CD14-positive monocyte (primary cell): ENCODE results near the gene PTPN9. TPM values are rescaled to one million over a fixed set of nuclear protein-coding genes. Genes with fewer than 3 reads are reported as not detected.

Source experiments
- DNase-seq, 3 donors: peaks; one replicate each; pipeline ENCODE4 v3.0.0-alpha.2; 2011 to 2022
- H2AFZ ChIP-seq: 2 replicates; pipeline ENCODE4 v1.6.0; 2012; ENCODE audit warnings: mild to moderate bottlenecking, low read depth, low read length, inconsistent platforms; ENCODE audit not compliant: insufficient read depth, poor library complexity, severe bottlenecking
- H3K27ac ChIP-seq, 2 donors: 1 replicate in 1 of 2; 2 replicates in 1 of 2; pipeline ENCODE4 v1.5.1; 2012 to 2013; ENCODE audit warnings: low read length in 2 of 2, control low read depth in 1 of 2, inconsistent platforms in 1 of 2, low read depth in 1 of 2, mild to moderate bottlenecking in 1 of 2
- H3K27me3 ChIP-seq, 2 donors: one replicate each; pipeline versions ENCODE4 v1.6.0 to v1.6.1; 2011 to 2013; ENCODE audit warnings: low read length in 2 of 2; ENCODE audit not compliant: control insufficient read depth in 2 of 2, insufficient read depth in 2 of 2
- H3K36me3 ChIP-seq, 2 donors: replicated peaks in 1 of 2; 1 replicate in 1 of 2; 2 replicates in 1 of 2; pipeline versions ENCODE4 v1.5.1 to v1.6.1; 2012 to 2013; ENCODE audit warnings: low read length in 2 of 2, control low read depth in 1 of 2, inconsistent platforms in 1 of 2, mild to moderate bottlenecking in 1 of 2; ENCODE audit not compliant: insufficient read depth in 2 of 2, control insufficient read depth in 1 of 2
- H3K4me1 ChIP-seq, 2 donors: 1 replicate in 1 of 2; 2 replicates in 1 of 2; pipeline versions ENCODE4 v1.5.1 to v1.6.1; 2012 to 2013; ENCODE audit warnings: low read length in 2 of 2, control low read depth in 1 of 2, inconsistent platforms in 1 of 2, mild to moderate bottlenecking in 1 of 2, moderate library complexity in 1 of 2; ENCODE audit not compliant: insufficient read depth in 2 of 2, control insufficient read depth in 1 of 2
- H3K4me2 ChIP-seq: replicated peaks from 2 replicates; pipeline ENCODE3; 2012; ENCODE audit warnings: low read length, moderate library complexity, mild to moderate bottlenecking; ENCODE audit not compliant: poor library complexity, severe bottlenecking; ENCODE audit errors: extremely low read depth
- H3K4me3 ChIP-seq, 3 experiments: fragments of 200-600 bp in 1 of 3; sonication (generic) in 1 of 3; replicated peaks in 1 of 3; 1 replicate in 2 of 3; 2 replicates in 1 of 3; pipeline ENCODE4 v1.5.1; 2011 to 2013; ENCODE audit warnings: low read length in 3 of 3, mild to moderate bottlenecking in 3 of 3, control low read depth in 2 of 3, low read depth in 2 of 3, inconsistent platforms in 1 of 3, moderate library complexity in 1 of 3
- H3K79me2 ChIP-seq: 2 replicates; pipeline ENCODE4 v1.6.0; 2012; ENCODE audit warnings: mild to moderate bottlenecking, control low read depth, inconsistent platforms, low read length, moderate library complexity; ENCODE audit not compliant: insufficient read depth
- H3K9ac ChIP-seq: 2 replicates; pipeline ENCODE4 v1.6.0; 2017; ENCODE audit warnings: low read length, mild to moderate bottlenecking; ENCODE audit not compliant: insufficient read depth, poor library complexity, severe bottlenecking
- H3K9me3 ChIP-seq, 2 donors: replicated peaks in 1 of 2; 1 replicate in 1 of 2; 2 replicates in 1 of 2; pipeline versions ENCODE4 v1.5.1 to v1.6.1; 2012 to 2013; ENCODE audit warnings: low read length in 2 of 2, control low read depth in 1 of 2; ENCODE audit not compliant: control insufficient read depth in 1 of 2, insufficient read depth in 1 of 2
- H4K20me1 ChIP-seq: 2 replicates; pipeline ENCODE4 v1.6.0; 2012; ENCODE audit warnings: mild to moderate bottlenecking, low read length, control low read depth, moderate library complexity; ENCODE audit not compliant: insufficient read depth
- H3K27ac Mint-ChIP-seq, 7 donors: one replicate each; pipeline ENCODE4 v1.8.0; 2020; ENCODE audit warnings: mild to moderate bottlenecking in 7 of 7, mixed read lengths in 7 of 7, moderate library complexity in 6 of 7, inconsistent platforms in 2 of 7
- H3K27me3 Mint-ChIP-seq, 3 donors: one replicate each; pipeline ENCODE4 v1.8.0; 2021 to 2022; ENCODE audit warnings: low read depth in 3 of 3, mild to moderate bottlenecking in 3 of 3, mixed read lengths in 3 of 3, moderate library complexity in 3 of 3, inconsistent platforms in 1 of 3
- H3K36me3 Mint-ChIP-seq, 2 donors: one replicate each; pipeline ENCODE4 v1.8.0; 2020; ENCODE audit warnings: mixed read lengths in 2 of 2, inconsistent platforms in 1 of 2, mild to moderate bottlenecking in 1 of 2
- H3K4me1 Mint-ChIP-seq: one replicate; pipeline ENCODE4 v1.8.0; 2020; ENCODE audit warnings: mild to moderate bottlenecking, mixed read lengths
- H3K4me3 Mint-ChIP-seq, 2 donors: one replicate each; pipeline ENCODE4 v1.8.0; 2020; ENCODE audit warnings: mild to moderate bottlenecking in 2 of 2, mixed read lengths in 2 of 2, moderate library complexity in 1 of 2
- H3K9me3 Mint-ChIP-seq, 7 donors: one replicate each; pipeline ENCODE4 v1.8.0; 2020 to 2022; ENCODE audit warnings: mixed read lengths in 7 of 7, mild to moderate bottlenecking in 6 of 7, moderate library complexity in 6 of 7, inconsistent platforms in 2 of 7
- CTCF ChIP-seq: fragments of 200-600 bp; IDR thresholded peaks from one replicate; pipeline ENCODE4 v1.8.0; 2022; ENCODE audit warnings: antibody characterized with exemption, mild to moderate bottlenecking
- WGBS: methylation state at CpG from one replicate; pipeline ENCODE4 v1.1.5; 2013; ENCODE audit warnings: missing lambda C conversion rate; ENCODE audit not compliant: insufficient coverage; 5-methylcytosine and 5-hydroxymethylcytosine counted together
- intact Hi-C, 2 donors: fragments of 100-400 bp; cut with micrococcal nuclease; formaldehyde crosslinking; loops; one replicate each; pipeline versions ENCODE4 v1.15.0 to v1.15.1; 2023
- polyA plus RNA-seq, 3 donors: library from polyadenylated mRNA; depleted of rRNA in 1 of 3; unstranded in 2 of 3; stranded (reverse) in 1 of 3; fragments of 300-500 nt in 2 of 3; fragments of >200 nt in 1 of 3; fragmentation: Illumina TruSeq in 2 of 3; gene quantifications; 1 replicate in 2 of 3; 2 replicates in 1 of 3; pipeline ENCODE4 v1.2.3, GENCODE V29; 2012 to 2021

Gene PTPN9
- polyA plus RNA-seq, 3 donors: 21.1 to 40.1 (median 28.0) TPM

GRCh38 chr15:75542386-75542797, 36.7 kb downstream of the PTPN9 start:
- TF ChIP-seq CTCF: no peak
- no peak overlapping the region for H3K4me2 ChIP-seq
- 57% methylated on average over 1 of the region's 2 CpGs for WGBS
- H3K4me3 Mint-ChIP-seq: no peak overlapping the region
- no peaks in the 10 kb centered on the region for H3K9me3 Mint-ChIP-seq
- no peak for DNase-seq
- H3K27me3 ChIP-seq: no peaks in the 10 kb centered on the region
- no peak overlapping the region for H3K9ac ChIP-seq
- peaks cover 6 to 11% of the 10 kb centered on the region in 2 donors for H3K36me3 ChIP-seq
- H3K36me3 Mint-ChIP-seq: peaks cover 4 to 30% of the 10 kb centered on the region in 2 donors
- no peaks in the 10 kb centered on the region for H3K4me1 ChIP-seq
- H2AFZ ChIP-seq: no peak overlapping the region
- no peak overlapping the region for H3K27ac ChIP-seq
- H3K4me3 ChIP-seq: no peak overlapping the region
- H3K9me3 ChIP-seq: no peaks in the 10 kb centered on the region
- intact Hi-C loops: no loop called here
- H3K79me2 ChIP-seq: peaks cover 73% of the 10 kb centered on the region
- H4K20me1 ChIP-seq: peaks cover 83% of the 10 kb centered on the region
- H3K27ac Mint-ChIP-seq: peak overlapping the region in 1 of 7 donors; percentile 45
- H3K27me3 Mint-ChIP-seq: peaks cover 0 to 1% (median 0%) of the 10 kb centered on the region in 3 donors
- H3K4me1 Mint-ChIP-seq: peaks cover 11% of the 10 kb centered on the region

GRCh38 chr15:75538376-75538775, 40.7 kb downstream of the PTPN9 start:
- WGBS: 100% methylated on average over 7 of the region's 7 CpGs
- no peak overlapping the region for H2AFZ ChIP-seq
- H3K4me1 ChIP-seq: no peaks in the 10 kb centered on the region
- no peak overlapping the region for H3K4me3 ChIP-seq
- Mint-ChIP-seq H3K27ac (peak overlapping the region in 3 of 7 donors; percentile 8 to 48 (median 38)), H3K4me3 (no peak overlapping the region), H3K9me3 (no peaks in the 10 kb centered on the region), H3K4me1 (peaks cover 11% of the 10 kb centered on the region), H3K36me3 (peaks cover 10 to 24% of the 10 kb centered on the region in 2 donors), H3K27me3 (peaks cover 0 to 1% (median 0%) of the 10 kb centered on the region in 3 donors)
- no peak for DNase-seq
- no peak overlapping the region for H3K9ac ChIP-seq
- no peaks in the 10 kb centered on the region for H3K9me3 ChIP-seq
- H3K27me3 ChIP-seq: no peaks in the 10 kb centered on the region
- peaks cover 8 to 14% of the 10 kb centered on the region in 2 donors for H3K36me3 ChIP-seq
- TF ChIP-seq CTCF: no peak
- H3K27ac ChIP-seq: no peak overlapping the region
- H3K4me2 ChIP-seq: no peak overlapping the region
- H3K79me2 ChIP-seq: peaks cover 67% of the 10 kb centered on the region
- intact Hi-C loops: no loop called here
- H4K20me1 ChIP-seq: peaks cover 79% of the 10 kb centered on the region
